A673 (cell line): ENCODE results near the gene PRR15.

Experiments used
- CTCF ChIP-seq: fragments of 300-800, 200-600 bp; sonication (generic); conservative IDR thresholded peaks from 2 replicates; pipeline ENCODE4 v1.5.1; 2017; ENCODE audit warnings: low read depth, mild to moderate bottlenecking, antibody characterized with exemption, low read length, moderate library complexity, mixed read lengths
- EZH2 ChIP-seq: fragments of 200-600 bp; sonication (generic); IDR thresholded peaks from 2 replicates; pipeline ENCODE4 v1.6.1; 2017; ENCODE audit warnings: borderline replicate concordance, low read depth, mild to moderate bottlenecking, mixed read lengths, antibody characterized with exemption, low read length; ENCODE audit not compliant: poor library complexity, severe bottlenecking

GRCh38 chr7:29606287-29606721, 42.7 kb downstream of the PRR15 start:
- no peak for TF ChIP-seq CTCF
- no peak for TF ChIP-seq EZH2
